ENCODE data around the gene LINC01488. TPM values are rescaled to one million over a fixed set of nuclear protein-coding genes. Genes with fewer than 3 reads are reported as not detected.

LINC01488 gene
- total and polyA plus RNA-seq, 2 of the 13 experiments (the other 11 are each of a cell fraction or from before 2014, with no cell fraction given), result 0.26 to 0.58 TPM

DNA sequence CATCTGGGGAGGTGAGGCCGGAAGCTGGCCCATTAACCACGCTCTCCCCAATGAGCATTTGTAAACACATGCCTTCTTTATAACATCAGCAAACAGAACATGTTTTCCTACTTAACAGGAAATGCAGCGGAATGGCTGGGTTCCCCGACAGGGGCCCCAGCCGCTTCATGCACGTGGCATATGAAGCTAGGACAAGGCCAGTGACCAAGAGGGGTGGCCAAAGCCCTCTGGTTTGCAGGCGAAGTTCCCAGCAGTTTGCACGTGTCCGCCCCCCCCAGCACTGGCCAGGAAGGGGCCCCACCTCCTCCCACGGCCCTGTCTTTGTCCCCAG is 38.7 kb upstream of the LINC01488 start (continued):
- no peak for TF ChIP-seq POLR2G (IDR thresholded peaks at IDR 0.05; ENCODE audit: low read depth, low read length)
- no peak for TF ChIP-seq AGO1 (IDR thresholded peaks at IDR 0.05; ENCODE audit: low read depth, low read length, poor library complexity, severe bottlenecking)
- no peak for TF ChIP-seq MAFF (IDR thresholded peaks at IDR 0.05; ENCODE audit: low read depth, low read length)
- peak; percentile 54; the same call in 1 of the 2 replicates for TF ChIP-seq REPIN1 (CRISPR knock-in tag; IDR thresholded peaks at IDR 0.05; ENCODE audit: borderline replicate concordance, low read depth)
- no peak for TF ChIP-seq HNRNPUL1 (IDR thresholded peaks at IDR 0.05; ENCODE audit: low read depth, low read length)
- TF ChIP-seq ZNF263 (CRISPR knock-in tag; IDR thresholded peaks at IDR 0.05), result 0 out of 2 replicates have a peak, but pooled peaks have one; percentile 23
- no peak for TF ChIP-seq ZBTB42 (CRISPR knock-in tag; IDR thresholded peaks at IDR 0.05)
- no peak for TF ChIP-seq HNRNPH1 (optimal IDR thresholded peaks at IDR 0.05; ENCODE audit: low read depth, low read length)
- TF ChIP-seq, protein P1, sequence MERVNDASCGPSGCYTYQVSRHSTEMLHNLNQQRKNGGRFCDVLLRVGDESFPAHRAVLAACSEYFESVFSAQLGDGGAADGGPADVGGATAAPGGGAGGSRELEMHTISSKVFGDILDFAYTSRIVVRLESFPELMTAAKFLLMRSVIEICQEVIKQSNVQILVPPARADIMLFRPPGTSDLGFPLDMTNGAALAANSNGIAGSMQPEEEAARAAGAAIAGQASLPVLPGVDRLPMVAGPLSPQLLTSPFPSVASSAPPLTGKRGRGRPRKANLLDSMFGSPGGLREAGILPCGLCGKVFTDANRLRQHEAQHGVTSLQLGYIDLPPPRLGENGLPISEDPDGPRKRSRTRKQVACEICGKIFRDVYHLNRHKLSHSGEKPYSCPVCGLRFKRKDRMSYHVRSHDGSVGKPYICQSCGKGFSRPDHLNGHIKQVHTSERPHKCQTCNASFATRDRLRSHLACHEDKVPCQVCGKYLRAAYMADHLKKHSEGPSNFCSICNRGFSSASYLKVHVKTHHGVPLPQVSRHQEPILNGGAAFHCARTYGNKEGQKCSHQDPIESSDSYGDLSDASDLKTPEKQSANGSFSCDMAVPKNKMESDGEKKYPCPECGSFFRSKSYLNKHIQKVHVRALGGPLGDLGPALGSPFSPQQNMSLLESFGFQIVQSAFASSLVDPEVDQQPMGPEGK (CRISPR knock-in tag; IDR thresholded peaks at IDR 0.05), result peak; percentile 97
- TF ChIP-seq, protein P2, sequence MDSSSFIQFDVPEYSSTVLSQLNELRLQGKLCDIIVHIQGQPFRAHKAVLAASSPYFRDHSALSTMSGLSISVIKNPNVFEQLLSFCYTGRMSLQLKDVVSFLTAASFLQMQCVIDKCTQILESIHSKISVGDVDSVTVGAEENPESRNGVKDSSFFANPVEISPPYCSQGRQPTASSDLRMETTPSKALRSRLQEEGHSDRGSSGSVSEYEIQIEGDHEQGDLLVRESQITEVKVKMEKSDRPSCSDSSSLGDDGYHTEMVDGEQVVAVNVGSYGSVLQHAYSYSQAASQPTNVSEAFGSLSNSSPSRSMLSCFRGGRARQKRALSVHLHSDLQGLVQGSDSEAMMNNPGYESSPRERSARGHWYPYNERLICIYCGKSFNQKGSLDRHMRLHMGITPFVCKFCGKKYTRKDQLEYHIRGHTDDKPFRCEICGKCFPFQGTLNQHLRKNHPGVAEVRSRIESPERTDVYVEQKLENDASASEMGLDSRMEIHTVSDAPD (CRISPR knock-in tag; IDR thresholded peaks at IDR 0.05), result no peak
- peak; percentile 60; the same call in 1 of the 2 replicates for TF ChIP-seq ELF4 (CRISPR knock-in tag; IDR thresholded peaks at IDR 0.05; ENCODE audit: borderline replicate concordance)
- TF ChIP-seq, protein P3, sequence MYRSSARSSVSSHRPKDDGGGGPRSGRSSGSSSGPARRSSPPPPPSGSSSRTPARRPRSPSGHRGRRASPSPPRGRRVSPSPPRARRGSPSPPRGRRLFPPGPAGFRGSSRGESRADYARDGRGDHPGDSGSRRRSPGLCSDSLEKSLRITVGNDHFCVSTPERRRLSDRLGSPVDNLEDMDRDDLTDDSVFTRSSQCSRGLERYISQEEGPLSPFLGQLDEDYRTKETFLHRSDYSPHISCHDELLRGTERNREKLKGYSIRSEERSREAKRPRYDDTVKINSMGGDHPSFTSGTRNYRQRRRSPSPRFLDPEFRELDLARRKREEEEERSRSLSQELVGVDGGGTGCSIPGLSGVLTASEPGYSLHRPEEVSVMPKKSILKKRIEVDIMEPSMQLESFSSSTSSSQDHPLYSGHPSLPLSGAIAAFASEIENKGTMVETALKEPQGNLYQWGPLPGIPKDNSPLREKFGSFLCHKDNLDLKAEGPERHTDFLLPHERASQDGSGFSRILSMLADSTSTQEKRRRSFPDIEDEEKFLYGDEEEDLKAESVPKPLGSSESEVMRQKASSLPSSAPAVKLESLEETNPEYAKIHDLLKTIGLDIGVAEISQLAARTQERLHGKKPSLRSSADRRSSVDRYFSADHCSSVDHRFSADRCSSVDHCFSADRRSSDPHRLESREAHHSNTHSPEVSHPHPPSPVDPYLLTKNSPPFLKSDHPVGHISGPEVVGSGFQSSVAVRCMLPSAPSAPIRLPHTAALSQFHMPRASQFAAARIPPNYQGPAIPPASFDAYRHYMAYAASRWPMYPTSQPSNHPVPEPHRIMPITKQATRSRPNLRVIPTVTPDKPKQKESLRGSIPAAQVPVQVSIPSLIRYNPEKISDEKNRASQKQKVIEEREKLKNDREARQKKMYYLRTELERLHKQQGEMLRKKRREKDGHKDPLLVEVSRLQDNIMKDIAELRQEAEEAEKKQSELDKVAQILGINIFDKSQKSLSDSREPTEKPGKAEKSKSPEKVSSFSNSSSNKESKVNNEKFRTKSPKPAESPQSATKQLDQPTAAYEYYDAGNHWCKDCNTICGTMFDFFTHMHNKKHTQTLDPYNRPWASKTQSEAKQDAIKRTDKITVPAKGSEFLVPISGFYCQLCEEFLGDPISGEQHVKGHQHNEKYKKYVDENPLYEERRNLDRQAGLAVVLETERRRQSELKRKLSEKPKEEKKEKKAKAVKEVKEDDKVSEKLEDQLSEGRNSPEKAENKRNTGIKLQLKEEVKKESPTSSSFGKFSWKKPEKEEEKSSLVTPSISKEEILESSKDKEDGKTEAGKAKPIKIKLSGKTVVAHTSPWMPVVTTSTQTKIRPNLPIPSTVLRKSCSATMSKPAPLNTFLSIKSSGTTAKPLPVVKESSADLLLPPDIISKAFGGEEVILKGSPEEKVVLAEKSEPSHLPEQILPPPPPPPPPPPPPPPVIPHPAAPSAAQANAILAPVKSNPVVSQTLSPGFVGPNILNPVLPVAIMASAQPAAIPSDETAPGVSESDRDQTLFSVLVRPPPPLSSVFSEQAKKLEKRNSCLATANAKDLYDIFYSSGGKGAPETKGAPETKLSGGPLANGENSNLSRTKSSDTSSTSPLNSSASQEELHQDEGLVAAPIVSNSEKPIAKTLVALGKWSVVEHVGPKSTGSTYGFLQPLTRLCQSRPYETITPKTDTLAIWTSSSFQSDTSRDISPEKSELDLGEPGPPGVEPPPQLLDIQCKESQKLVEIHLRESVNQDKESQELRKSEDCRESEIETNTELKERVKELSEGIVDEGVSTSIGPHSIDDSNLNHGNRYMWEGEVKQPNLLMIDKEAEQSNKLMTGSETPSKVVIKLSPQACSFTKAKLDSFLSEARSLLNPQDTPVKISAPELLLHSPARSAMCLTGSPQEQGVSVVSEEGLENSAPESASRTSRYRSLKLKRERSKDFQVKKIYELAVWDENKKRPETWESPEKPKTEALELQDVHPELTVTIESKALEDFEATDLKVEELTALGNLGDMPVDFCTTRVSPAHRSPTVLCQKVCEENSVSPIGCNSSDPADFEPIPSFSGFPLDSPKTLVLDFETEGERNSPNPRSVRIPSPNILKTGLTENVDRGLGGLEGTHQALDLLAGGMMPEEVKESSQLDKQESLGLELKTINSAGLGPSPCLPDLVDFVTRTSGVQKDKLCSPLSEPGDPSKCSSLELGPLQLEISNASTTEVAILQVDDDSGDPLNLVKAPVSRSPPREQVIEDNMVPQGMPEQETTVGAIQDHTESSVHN (CRISPR knock-in tag; IDR thresholded peaks at IDR 0.05), result no peak
- TF ChIP-seq, protein P4, sequence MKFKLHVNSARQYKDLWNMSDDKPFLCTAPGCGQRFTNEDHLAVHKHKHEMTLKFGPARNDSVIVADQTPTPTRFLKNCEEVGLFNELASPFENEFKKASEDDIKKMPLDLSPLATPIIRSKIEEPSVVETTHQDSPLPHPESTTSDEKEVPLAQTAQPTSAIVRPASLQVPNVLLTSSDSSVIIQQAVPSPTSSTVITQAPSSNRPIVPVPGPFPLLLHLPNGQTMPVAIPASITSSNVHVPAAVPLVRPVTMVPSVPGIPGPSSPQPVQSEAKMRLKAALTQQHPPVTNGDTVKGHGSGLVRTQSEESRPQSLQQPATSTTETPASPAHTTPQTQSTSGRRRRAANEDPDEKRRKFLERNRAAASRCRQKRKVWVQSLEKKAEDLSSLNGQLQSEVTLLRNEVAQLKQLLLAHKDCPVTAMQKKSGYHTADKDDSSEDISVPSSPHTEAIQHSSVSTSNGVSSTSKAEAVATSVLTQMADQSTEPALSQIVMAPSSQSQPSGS (CRISPR knock-in tag; IDR thresholded peaks at IDR 0.05), result peak; percentile 78
- TF ChIP-seq, protein P5, sequence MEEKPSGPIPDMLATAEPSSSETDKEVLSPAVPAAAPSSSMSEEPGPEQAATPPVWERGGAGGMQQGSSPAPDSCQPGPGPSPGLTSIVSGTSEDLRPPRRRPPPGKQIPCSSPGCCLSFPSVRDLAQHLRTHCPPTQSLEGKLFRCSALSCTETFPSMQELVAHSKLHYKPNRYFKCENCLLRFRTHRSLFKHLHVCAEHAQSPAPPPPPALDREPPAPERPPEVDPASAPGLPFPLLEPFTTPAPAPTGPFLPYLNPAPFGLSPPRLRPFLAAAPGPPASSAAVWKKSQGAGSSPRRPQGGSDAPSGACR (CRISPR knock-in tag; IDR thresholded peaks at IDR 0.05), result no peak
- TF ChIP-seq IKZF4 (CRISPR knock-in tag; IDR thresholded peaks at IDR 0.05; ENCODE audit: borderline replicate concordance, low read depth, not compliant biosample characterization), result no peak
- TF ChIP-seq RAD21 (CRISPR knock-in tag; IDR thresholded peaks at IDR 0.05), result no peak
